SU-DHL-6 (cell line): Measurements from ENCODE around the gene ATP2A2.
"Not testable (repeated sequence)": the region's sequence is repeated elsewhere in the genome, so short reads cannot be mapped to it uniquely, and the experiment has no call there.

Source experiments
- H2AFZ ChIP-seq: fragments of 200-600 bp; sonication (generic); 2 replicates; pipeline ENCODE4 v1.6.1; 2014; ENCODE audit warnings: low read depth, mild to moderate bottlenecking, moderate library complexity, mixed read lengths, antibody characterized with exemption, low read length; ENCODE audit not compliant: severe bottlenecking
- H3F3A ChIP-seq: fragments of 200-600 bp; shearing (Covaris generic); 2 replicates; pipeline ENCODE4 v1.6.0; 2016; ENCODE audit warnings: antibody characterized with exemption, mild to moderate bottlenecking; ENCODE audit not compliant: insufficient read depth
- H3K27ac ChIP-seq: fragments of 200-600 bp; sonication (generic); 2 replicates; pipeline ENCODE4 v1.5.1; 2016; ENCODE audit warnings: low read depth, mild to moderate bottlenecking, low read length, moderate library complexity, mixed read lengths
- H3K27me3 ChIP-seq: fragments of 200-600 bp; sonication (generic), shearing (Covaris generic); 2 replicates; pipeline ENCODE4 v1.6.0; 2014; ENCODE audit warnings: mild to moderate bottlenecking, low read length
- H3K36me3 ChIP-seq: fragments of 200-600 bp; sonication (generic); 2 replicates; pipeline ENCODE4 v1.6.1; 2014; ENCODE audit warnings: mild to moderate bottlenecking, low read length, mixed read lengths
- H3K4me2 ChIP-seq: fragments of 300-600, 200-600 bp; shearing (Covaris generic), sonication (generic); 2 replicates; pipeline ENCODE4 v1.6.0; 2014; ENCODE audit warnings: low read length, low read depth, mild to moderate bottlenecking; ENCODE audit not compliant: poor library complexity, severe bottlenecking
- H3K4me3 ChIP-seq: fragments of 200-600 bp; sonication (generic); 2 replicates; pipeline ENCODE4 v1.5.1; 2014; ENCODE audit warnings: antibody characterized with exemption, low read length, mild to moderate bottlenecking, mixed read lengths; ENCODE audit not compliant: insufficient read depth, poor library complexity, severe bottlenecking
- H3K79me2 ChIP-seq: fragments of 200-600 bp; sonication (generic); 2 replicates; pipeline ENCODE4 v1.6.1; 2014; ENCODE audit warnings: mild to moderate bottlenecking, low read length, moderate library complexity; ENCODE audit not compliant: insufficient read depth
- H3K9ac ChIP-seq: fragments of 200-600 bp; sonication (generic); 2 replicates; pipeline ENCODE4 v1.7.0; 2014; ENCODE audit warnings: mild to moderate bottlenecking, low read length
- H3K9me2 ChIP-seq: fragments of 200-600 bp; sonication (generic); replicated peaks from 2 replicates; pipeline ENCODE4 v1.6.1; 2014; ENCODE audit warnings: low read length; ENCODE audit not compliant: insufficient read depth
- H3K9me3 ChIP-seq: fragments of 200-600 bp; sonication (generic); 2 replicates; pipeline ENCODE4 v1.6.1; 2014; ENCODE audit warnings: low read length, mixed read lengths; ENCODE audit not compliant: insufficient read depth
- H4K20me1 ChIP-seq: fragments of 200-600 bp; sonication (generic); 2 replicates; pipeline ENCODE4 v1.6.1; 2014; ENCODE audit warnings: low read depth, mild to moderate bottlenecking, antibody characterized with exemption, low read length, moderate library complexity, mixed read lengths
- CTCF ChIP-seq: fragments of 200-600 bp; sonication (generic); IDR thresholded peaks from one replicate; pipeline ENCODE4 v1.5.1; 2017; ENCODE audit warnings: antibody characterized with exemption, mild to moderate bottlenecking, low read length, moderate library complexity; ENCODE audit not compliant: insufficient read depth, poor library complexity, severe bottlenecking
- EZH2phosphoT487 ChIP-seq: fragments of 200-600 bp; sonication (generic), shearing (Covaris generic); conservative IDR thresholded peaks from 2 replicates; pipeline ENCODE4 v1.6.1; 2018; ENCODE audit warnings: mild to moderate bottlenecking, antibody characterized with exemption, low read length, moderate library complexity, mixed read lengths

Gene ATP2A2

DNA sequence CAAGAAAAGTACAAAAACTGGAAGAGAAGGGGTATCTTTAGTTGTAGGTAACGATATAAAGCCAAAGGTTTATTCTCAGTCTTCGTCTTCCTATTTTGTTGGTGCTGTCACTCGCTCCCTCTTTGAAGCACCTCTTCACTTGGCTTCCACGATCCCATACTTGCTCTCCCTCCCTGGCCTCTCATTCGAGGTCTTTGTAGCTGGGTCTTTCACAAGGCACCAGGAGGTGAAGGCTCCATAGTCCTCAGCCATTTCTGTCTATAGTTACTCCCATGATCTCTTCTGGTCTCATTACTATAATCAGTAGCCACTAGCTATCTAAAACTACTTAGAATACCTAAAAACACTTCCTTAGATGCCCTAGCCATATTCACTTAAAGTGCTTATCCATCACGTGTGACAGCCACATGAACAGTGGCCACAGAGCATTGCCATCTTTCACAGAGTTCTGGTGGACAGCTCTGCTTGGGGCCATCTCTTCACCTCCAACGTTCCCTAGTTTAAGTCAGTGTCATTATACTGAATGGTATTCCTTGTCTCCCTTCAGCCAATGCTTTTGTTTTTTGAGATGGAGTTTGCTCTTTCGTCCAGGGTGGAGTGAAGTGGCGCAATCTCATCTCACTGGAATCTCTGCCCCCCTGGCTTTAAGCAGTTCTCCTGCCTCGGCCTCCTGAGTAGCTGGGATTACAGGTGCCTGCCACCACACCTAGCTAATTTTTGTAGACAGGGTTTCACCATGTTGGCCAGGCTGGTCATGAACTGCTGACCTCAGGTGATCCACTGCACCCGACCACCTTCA lies 57.1 kb downstream of the ATP2A2 start:
- Histone ChIP-seq H2AFZ (no peak overlapping the region), H3K9me2 (no peaks in the 10 kb centered on the region), H3K9ac (no peak overlapping the region), H3K4me3 (no peak overlapping the region), H3K27me3 (no peaks in the 10 kb centered on the region), H3K4me2 (no peak overlapping the region), H3K27ac (no peak overlapping the region), H3K36me3 (peaks cover 57% of the 10 kb centered on the region), H3F3A (no peaks in the 10 kb centered on the region; the same call in 1 of the 2 replicates), H3K9me3 (no peaks in the 10 kb centered on the region), H3K79me2 (peaks cover 3% of the 10 kb centered on the region; the same call in 1 of the 2 replicates), H4K20me1 (no peaks in the 10 kb centered on the region)
- TF ChIP-seq CTCF (no peak), EZH2phosphoT487 (no peak)

- Histone ChIP-seq H3K36me3 (peaks cover 61% of the 10 kb centered on the region), H2AFZ (no peak overlapping the region), H3K4me3 (no peak overlapping the region), H3K27ac (no peak overlapping the region), H3K9me3 (no peaks in the 10 kb centered on the region), H4K20me1 (no peaks in the 10 kb centered on the region), H3K9ac (no peak overlapping the region), H3F3A (no peaks in the 10 kb centered on the region; the same call in 1 of the 2 replicates), H3K9me2 (no peaks in the 10 kb centered on the region), H3K79me2 (peaks cover 3% of the 10 kb centered on the region; the same call in 1 of the 2 replicates), H3K27me3 (no peaks in the 10 kb centered on the region), H3K4me2 (no peak overlapping the region)
- TF ChIP-seq CTCF (no peak), EZH2phosphoT487 (no peak)
Observed at GRCh38 chr12:110338754-110339153, 57.7 kb downstream of the ATP2A2 start.

GRCh38 chr12:110339184-110339952 lies 58.3 kb downstream of the ATP2A2 start:
- no peaks in the 10 kb centered on the region; the same call in 1 of the 2 replicates for H3F3A ChIP-seq
- no peaks in the 10 kb centered on the region for H3K27me3 ChIP-seq
- H3K9me3 ChIP-seq, result no peaks in the 10 kb centered on the region
- no peak overlapping the region for H2AFZ ChIP-seq
- H3K4me2 ChIP-seq, result no peak overlapping the region
- no peak overlapping the region for H3K4me3 ChIP-seq
- H3K36me3 ChIP-seq, result peaks cover 57% of the 10 kb centered on the region
- no peak overlapping the region for H3K9ac ChIP-seq
- H3K9me2 ChIP-seq, result no peaks in the 10 kb centered on the region
- TF ChIP-seq CTCF, result no peak
- no peak for TF ChIP-seq EZH2phosphoT487
- no peaks in the 10 kb centered on the region; the same call in 1 of the 2 replicates for H4K20me1 ChIP-seq
- H3K27ac ChIP-seq, result no peak overlapping the region
- H3K79me2 ChIP-seq, result peaks cover 3% of the 10 kb centered on the region; the same call in 1 of the 2 replicates

DNA sequence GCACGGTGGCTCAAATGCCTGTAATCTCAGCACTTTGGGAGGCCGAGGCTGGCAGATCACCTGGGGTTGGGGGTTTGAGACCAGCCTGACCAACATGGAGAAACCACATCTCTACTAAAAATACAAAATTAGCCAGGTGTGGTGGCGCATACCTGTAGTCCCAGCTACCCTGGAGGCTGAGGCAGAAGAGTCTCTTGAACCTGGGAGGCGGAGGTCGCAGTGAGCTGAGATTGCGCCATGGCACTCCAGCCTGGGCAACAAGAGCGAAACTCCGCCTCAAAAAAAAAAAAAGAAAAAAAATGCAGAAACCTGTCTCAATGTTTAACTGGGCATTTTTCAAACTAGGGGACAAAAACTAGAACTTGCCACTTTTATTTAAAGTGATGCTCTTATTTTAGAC lies 59.2 kb downstream of the ATP2A2 start:
- H3K9me3 ChIP-seq, H3K27me3 ChIP-seq, H3K9me2 ChIP-seq, H3F3A ChIP-seq, H3K27ac ChIP-seq, H3K79me2 ChIP-seq, H2AFZ ChIP-seq, H4K20me1 ChIP-seq, H3K4me2 ChIP-seq, H3K9ac ChIP-seq, H3K4me3 ChIP-seq: not testable (repeated sequence)
- H3K36me3 ChIP-seq, result peaks cover 61% of the 10 kb centered on the region
